HEK293 (cell line): ENCODE data around the gene CCDC138.

Source experiments
- CTCF ChIA-PET: fragments of 350-600 bp; formaldehyde crosslinking; extraction: SDS; loops from one replicate; lab custom pipeline; 2021; ENCODE audit warnings: antibody characterized with exemption; lab: Yijun Ruan, JAX
- POLR2A ChIA-PET: fragments of 300-600 bp; formaldehyde crosslinking; extraction: SDS; loops from one replicate; lab custom pipeline; 2020; ENCODE audit warnings: antibody characterized with exemption, inconsistent platforms; lab: Yijun Ruan, JAX
- H3K27ac ChIP-seq: fragments of 200-500 bp; sonication (Bioruptor generic); 2 replicates; pipeline ENCODE4 v1.5.1; 2014; ENCODE audit warnings: low read depth, low read length, control low read depth, inconsistent platforms; ENCODE audit errors: extremely low read depth
- H3K36me3 ChIP-seq, 2 experiments: fragments of 200-500 bp in 1 of 2; sonication (Bioruptor generic) in 1 of 2; 1 replicate in 1 of 2; 2 replicates in 1 of 2; pipeline ENCODE4 v1.5.1; 2014 to 2017; ENCODE audit warnings: inconsistent platforms in 2 of 2, low read length in 2 of 2; ENCODE audit not compliant: control insufficient read depth in 2 of 2, insufficient read depth in 1 of 2
- H3K4me1 ChIP-seq: fragments of 200-500 bp; sonication (Bioruptor generic); 2 replicates; pipeline ENCODE4 v1.5.1; 2014; ENCODE audit warnings: mild to moderate bottlenecking, low read length, inconsistent platforms; ENCODE audit not compliant: control insufficient read depth, insufficient read depth
- H3K4me3 ChIP-seq: 2 replicates; pipeline ENCODE4 v1.5.1; 2011; ENCODE audit warnings: low read depth, mild to moderate bottlenecking, control low read depth, low read length, moderate library complexity
- H3K9me3 ChIP-seq: fragments of 200-500 bp; sonication (Bioruptor generic); 2 replicates; pipeline ENCODE4 v1.5.1; 2014; ENCODE audit warnings: low read depth, low read length, inconsistent platforms; ENCODE audit not compliant: control insufficient read depth, insufficient read depth
- CTCF ChIP-seq: fragments of 450-650 bp; formaldehyde crosslinking; IDR thresholded peaks from 2 replicates; pipeline ENCODE4 v1.5.1; 2016; ENCODE audit warnings: missing biosample characterization, missing genetic modification characterization
- HIC1 ChIP-seq: fragments of 450-650 bp; formaldehyde crosslinking; IDR thresholded peaks from 2 replicates; pipeline ENCODE4 v1.5.1; 2016; ENCODE audit warnings: missing biosample characterization, missing genetic modification characterization
- RBAK ChIP-seq: fragments of 450-650 bp; formaldehyde crosslinking; IDR thresholded peaks from 2 replicates; pipeline ENCODE4 v1.5.1; 2016; ENCODE audit warnings: missing biosample characterization, missing genetic modification characterization
- SCRT1 ChIP-seq: fragments of 450-650 bp; formaldehyde crosslinking; IDR thresholded peaks from 2 replicates; pipeline ENCODE4 v1.5.1; 2016; ENCODE audit warnings: missing biosample characterization, missing genetic modification characterization, borderline replicate concordance
- SCRT2 ChIP-seq: fragments of 450-650 bp; formaldehyde crosslinking; IDR thresholded peaks from 2 replicates; pipeline ENCODE4 v1.5.1; 2016; ENCODE audit warnings: missing biosample characterization, missing genetic modification characterization
- TRIM28 ChIP-seq: IDR thresholded peaks from 2 replicates; pipeline ENCODE4 v1.6.1; 2011; ENCODE audit warnings: low read length, control low read depth, borderline replicate concordance
- ZBTB1 ChIP-seq: fragments of 450-650 bp; formaldehyde crosslinking; IDR thresholded peaks from 2 replicates; pipeline ENCODE4 v1.5.1; 2016; ENCODE audit warnings: missing biosample characterization, missing genetic modification characterization
- ZBTB10 ChIP-seq: fragments of 450-650 bp; formaldehyde crosslinking; IDR thresholded peaks from 2 replicates; pipeline ENCODE4 v1.5.1; 2016; ENCODE audit warnings: missing biosample characterization, missing genetic modification characterization
- ZBTB6 ChIP-seq: fragments of 450-650 bp; formaldehyde crosslinking; IDR thresholded peaks from 2 replicates; pipeline ENCODE4 v1.5.1; 2017; ENCODE audit warnings: missing biosample characterization, missing genetic modification characterization
- ZNF114 ChIP-seq: fragments of 450-650 bp; formaldehyde crosslinking; IDR thresholded peaks from 2 replicates; pipeline ENCODE4 v1.5.0; 2017; ENCODE audit warnings: missing biosample characterization, missing genetic modification characterization
- ZNF121 ChIP-seq: fragments of 450-650 bp; formaldehyde crosslinking; IDR thresholded peaks from 2 replicates; pipeline ENCODE4 v1.5.1; 2016; ENCODE audit warnings: missing biosample characterization, missing genetic modification characterization
- ZNF169 ChIP-seq: fragments of 450-650 bp; formaldehyde crosslinking; IDR thresholded peaks from 2 replicates; pipeline ENCODE4 v1.5.1; 2016; ENCODE audit warnings: missing biosample characterization, missing genetic modification characterization
- ZNF174 ChIP-seq: fragments of 450-650 bp; formaldehyde crosslinking; IDR thresholded peaks from 2 replicates; pipeline ENCODE4 v1.5.0; 2017; ENCODE audit warnings: missing biosample characterization, mild to moderate bottlenecking, missing genetic modification characterization
- ZNF214 ChIP-seq: fragments of 450-650 bp; formaldehyde crosslinking; IDR thresholded peaks from 2 replicates; pipeline ENCODE4 v1.5.1; 2017; ENCODE audit warnings: missing biosample characterization, mild to moderate bottlenecking, missing genetic modification characterization, borderline replicate concordance
- ZNF394 ChIP-seq: fragments of 450-650 bp; formaldehyde crosslinking; IDR thresholded peaks from 2 replicates; pipeline ENCODE4 v1.5.1; 2016; ENCODE audit warnings: missing biosample characterization, missing genetic modification characterization, mild to moderate bottlenecking, moderate library complexity, borderline replicate concordance
- ZNF488 ChIP-seq: fragments of 450-650 bp; formaldehyde crosslinking; IDR thresholded peaks from 2 replicates; pipeline ENCODE4 v1.5.1; 2016; ENCODE audit warnings: missing biosample characterization, missing genetic modification characterization
- ZNF501 ChIP-seq: fragments of 450-650 bp; formaldehyde crosslinking; IDR thresholded peaks from 2 replicates; pipeline ENCODE4 v1.5.1; 2016; ENCODE audit warnings: missing biosample characterization, missing genetic modification characterization
- ZNF514 ChIP-seq: fragments of 450-650 bp; formaldehyde crosslinking; IDR thresholded peaks from 2 replicates; pipeline ENCODE4 v1.5.1; 2016; ENCODE audit warnings: missing biosample characterization, missing genetic modification characterization
- ZNF529 ChIP-seq: fragments of 450-650 bp; formaldehyde crosslinking; IDR thresholded peaks from 2 replicates; pipeline ENCODE4 v1.5.1; 2017; ENCODE audit warnings: missing genetic modification characterization, missing biosample characterization; ENCODE audit not compliant: insufficient replicate concordance
- ZNF558 ChIP-seq: fragments of 450-650 bp; formaldehyde crosslinking; IDR thresholded peaks from 2 replicates; pipeline ENCODE4 v1.5.1; 2016; ENCODE audit warnings: missing biosample characterization, missing genetic modification characterization
- ZNF580 ChIP-seq: fragments of 450-650 bp; formaldehyde crosslinking; IDR thresholded peaks from 2 replicates; pipeline ENCODE4 v1.5.1; 2016; ENCODE audit warnings: missing biosample characterization, missing genetic modification characterization
- ZNF585B ChIP-seq: fragments of 450-650 bp; formaldehyde crosslinking; IDR thresholded peaks from 2 replicates; pipeline ENCODE4 v1.5.1; 2016; ENCODE audit warnings: missing biosample characterization, missing genetic modification characterization
- ZNF600 ChIP-seq: fragments of 450-650 bp; formaldehyde crosslinking; IDR thresholded peaks from 2 replicates; pipeline ENCODE4 v1.5.1; 2016; ENCODE audit warnings: missing biosample characterization, missing genetic modification characterization
- ZNF621 ChIP-seq: fragments of 450-650 bp; formaldehyde crosslinking; IDR thresholded peaks from 2 replicates; pipeline ENCODE4 v1.5.1; 2017; ENCODE audit warnings: missing biosample characterization, missing genetic modification characterization
- ZNF660 ChIP-seq: fragments of 450-650 bp; IDR thresholded peaks from 2 replicates; pipeline ENCODE4 v1.5.1; 2018; ENCODE audit warnings: missing biosample characterization, mild to moderate bottlenecking, missing genetic modification characterization
- ZNF747 ChIP-seq: fragments of 450-650 bp; formaldehyde crosslinking; IDR thresholded peaks from 2 replicates; pipeline ENCODE4 v1.5.1; 2016; ENCODE audit warnings: missing biosample characterization, missing genetic modification characterization
- ZNF830 ChIP-seq: fragments of 450-650 bp; IDR thresholded peaks from 2 replicates; pipeline ENCODE4 v1.5.0; 2018; ENCODE audit warnings: missing biosample characterization, missing genetic modification characterization, low read depth, mild to moderate bottlenecking, moderate library complexity
- ZNF837 ChIP-seq: fragments of 450-650 bp; formaldehyde crosslinking; IDR thresholded peaks from 2 replicates; pipeline ENCODE4 v1.5.1; 2016; ENCODE audit warnings: missing biosample characterization, missing genetic modification characterization

CCDC138 gene

GRCh38 chr2:108894766-108895165 is 108.2 kb downstream of the CCDC138 start (continued):
- TF ChIP-seq ZBTB10 (tag by site-specific recombination) (no peak), ZNF169 (no peak), ZNF747 (tag by site-specific recombination) (no peak), ZNF529 (tag by site-specific recombination) (no peak), ZNF660 (tag by site-specific recombination) (no peak), ZBTB6 (no peak), ZNF114 (tag by site-specific recombination) (no peak)

GRCh38 chr2:108895188-108895587 is 108.6 kb downstream of the CCDC138 start:
- H3K4me1 ChIP-seq = no peaks in the 10 kb centered on the region
- no peak for TF ChIP-seq ZNF621 (tag by site-specific recombination)
- no peak for TF ChIP-seq ZNF488
- TF ChIP-seq ZNF174 (tag by site-specific recombination) = no peak
- no peak for TF ChIP-seq ZNF394 (tag by site-specific recombination)
- no peak for TF ChIP-seq ZNF660 (tag by site-specific recombination)
- TF ChIP-seq ZBTB1 (tag by site-specific recombination) = no peak
- no peak for TF ChIP-seq ZNF580
- no peak for TF ChIP-seq ZNF121 (tag by site-specific recombination)
- no peak for TF ChIP-seq ZNF501 (tag by site-specific recombination)
- TF ChIP-seq RBAK (tag by site-specific recombination) = no peak
- TF ChIP-seq ZNF600 = no peak
- TF ChIP-seq SCRT1 (tag by site-specific recombination) = no peak
- no peak for TF ChIP-seq ZNF837 (tag by site-specific recombination)
- H3K4me3 ChIP-seq = no peak overlapping the region
- no peaks in the 10 kb centered on the region for H3K9me3 ChIP-seq
- H3K36me3 ChIP-seq = peaks cover under 1 to 3% of the 10 kb centered on the region in 2 experiments; a peak in 2 of 3 replicates
- POLR2A ChIA-PET = no interaction called here
- no peak overlapping the region for H3K27ac ChIP-seq
- CTCF ChIA-PET = no interaction called here

- ChIA-PET POLR2A (no interaction called here), CTCF (interaction anchor here (0.6 kb wide), 1 partner anchor 16 kb away, joined by 3 read pairs; no protein-coding TSS in a partner anchor)
- H3K36me3 ChIP-seq = no peaks in the 10 kb centered on the region
- no peak overlapping the region for H3K4me3 ChIP-seq
- H3K9me3 ChIP-seq = no peaks in the 10 kb centered on the region
- no peaks in the 10 kb centered on the region for H3K4me1 ChIP-seq
- no peak overlapping the region for H3K27ac ChIP-seq
- no peak for TF ChIP-seq ZNF585B (tag by site-specific recombination)
- no peak for TF ChIP-seq ZNF830
- TF ChIP-seq CTCF = no peak
- TF ChIP-seq ZNF514 (tag by site-specific recombination) = no peak
- TF ChIP-seq ZNF214 = no peak
- no peak for TF ChIP-seq TRIM28
- TF ChIP-seq HIC1 = no peak
- TF ChIP-seq SCRT2 (tag by site-specific recombination) = no peak
- TF ChIP-seq ZNF558 (tag by site-specific recombination) = no peak
These were observed 110.2 kb downstream of the CCDC138 start for GRCh38 chr2:108896741-108897140.
